ENCODE data around the gene ZNF570. TPM values are rescaled to one million over a fixed set of nuclear protein-coding genes. Genes with fewer than 3 reads are reported as not detected.

The ZNF570 gene
- total RNA-seq, 1 donor from 2014 or later = 6.8 TPM

DNA sequence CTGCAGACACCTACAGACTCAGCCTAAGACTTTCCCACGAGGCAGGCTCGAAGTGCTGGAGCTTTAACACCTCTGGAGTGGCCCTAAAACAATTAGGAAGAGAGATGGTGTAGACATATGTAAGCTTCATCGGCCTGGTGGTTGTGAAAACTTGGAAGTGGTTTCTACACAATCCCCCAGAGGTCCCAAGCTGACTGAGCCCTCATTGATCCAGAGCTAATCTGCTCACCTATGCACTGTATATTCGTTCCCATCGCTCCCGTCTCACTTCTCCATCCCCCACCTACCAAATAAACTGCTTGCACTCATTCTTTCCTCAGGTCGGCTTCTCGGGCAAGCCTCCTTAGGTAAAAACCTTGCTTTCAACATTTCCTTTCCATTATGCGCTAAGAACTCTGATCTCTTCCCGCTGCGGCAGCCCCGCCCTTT, 36.8 kb downstream of the ZNF570 start:
- Mint-ChIP-seq H3K36me3 (ENCODE audit: low read depth) (peaks cover 15% of the 10 kb centered on the region), H3K9me3 (ENCODE audit: low read depth) (peaks cover 26% of the 10 kb centered on the region), H3K4me1 (ENCODE audit: low read depth) (no peaks in the 10 kb centered on the region), H3K27ac (ENCODE audit: unreplicated experiment) (no peak overlapping the region), H3K27me3 (ENCODE audit: low read depth) (no peaks in the 10 kb centered on the region), H3K4me3 (ENCODE audit: unreplicated experiment) (no peak overlapping the region)
- TF ChIP-seq, protein P1, sequence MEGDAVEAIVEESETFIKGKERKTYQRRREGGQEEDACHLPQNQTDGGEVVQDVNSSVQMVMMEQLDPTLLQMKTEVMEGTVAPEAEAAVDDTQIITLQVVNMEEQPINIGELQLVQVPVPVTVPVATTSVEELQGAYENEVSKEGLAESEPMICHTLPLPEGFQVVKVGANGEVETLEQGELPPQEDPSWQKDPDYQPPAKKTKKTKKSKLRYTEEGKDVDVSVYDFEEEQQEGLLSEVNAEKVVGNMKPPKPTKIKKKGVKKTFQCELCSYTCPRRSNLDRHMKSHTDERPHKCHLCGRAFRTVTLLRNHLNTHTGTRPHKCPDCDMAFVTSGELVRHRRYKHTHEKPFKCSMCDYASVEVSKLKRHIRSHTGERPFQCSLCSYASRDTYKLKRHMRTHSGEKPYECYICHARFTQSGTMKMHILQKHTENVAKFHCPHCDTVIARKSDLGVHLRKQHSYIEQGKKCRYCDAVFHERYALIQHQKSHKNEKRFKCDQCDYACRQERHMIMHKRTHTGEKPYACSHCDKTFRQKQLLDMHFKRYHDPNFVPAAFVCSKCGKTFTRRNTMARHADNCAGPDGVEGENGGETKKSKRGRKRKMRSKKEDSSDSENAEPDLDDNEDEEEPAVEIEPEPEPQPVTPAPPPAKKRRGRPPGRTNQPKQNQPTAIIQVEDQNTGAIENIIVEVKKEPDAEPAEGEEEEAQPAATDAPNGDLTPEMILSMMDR (IDR thresholded peaks at IDR 0.05) = no peak
- no peak for DNase-seq (ENCODE audit: low spot score)

DNA sequence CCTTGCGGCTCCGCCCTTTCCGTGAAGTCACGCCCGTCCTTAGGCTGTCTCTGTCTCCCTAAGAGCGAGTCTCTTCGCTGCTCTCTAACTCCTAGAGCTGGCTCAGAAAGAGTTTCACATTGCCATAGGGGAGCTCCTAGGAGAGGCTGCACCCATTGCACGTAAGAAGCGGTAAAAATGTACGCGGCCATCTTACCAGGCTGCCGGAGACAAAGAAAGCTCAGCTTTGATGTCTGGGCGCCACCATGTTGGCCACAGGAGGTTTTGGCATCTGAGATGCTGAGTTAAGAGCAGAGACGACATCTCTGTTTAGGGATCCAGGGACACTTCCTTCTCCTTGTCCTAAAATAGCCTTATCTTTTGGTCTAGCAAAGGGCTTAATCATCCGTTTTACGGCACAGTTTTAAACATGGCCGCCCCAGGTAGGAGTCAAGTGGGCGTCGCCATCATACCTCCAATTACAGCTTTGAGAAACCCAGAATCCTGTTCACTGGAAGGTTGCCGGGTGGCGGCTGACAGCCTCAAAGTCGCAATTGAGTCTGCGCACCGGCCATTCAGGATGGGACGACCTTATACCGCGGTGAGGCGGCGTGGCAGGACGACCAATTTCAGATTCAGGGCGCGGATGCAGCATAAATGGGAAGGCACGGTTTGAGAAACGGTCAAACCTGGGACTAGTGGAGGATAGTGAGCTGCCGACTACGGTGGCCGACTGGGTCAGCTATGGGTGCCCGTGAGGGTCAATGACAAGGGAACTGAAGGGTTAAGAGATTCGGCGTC, 37.4 kb downstream of the ZNF570 start, which contains the start of gene ZNF793:
Gene ZNF793, plus strand, starts transcription at position 553 of the 780 bp plus-strand sequence. CDS start 16,501 bp downstream, outside the sequence.
- no peak within 1 kb of the TSS for H3K4me3 Mint-ChIP-seq (ENCODE audit: unreplicated experiment)
- peaks cover 18% of the 10 kb centered on the region for H3K36me3 Mint-ChIP-seq (ENCODE audit: low read depth)
- no peak for DNase-seq (ENCODE audit: low spot score)
- H3K27ac Mint-ChIP-seq (ENCODE audit: unreplicated experiment) = no peak within 1 kb of the TSS
- peaks cover 25% of the 10 kb centered on the region for H3K9me3 Mint-ChIP-seq (ENCODE audit: low read depth)
- no peaks in the 10 kb centered on the region for H3K27me3 Mint-ChIP-seq (ENCODE audit: low read depth)
- TF ChIP-seq, protein P1 (IDR thresholded peaks at IDR 0.05) = no peak
- H3K4me1 Mint-ChIP-seq (ENCODE audit: low read depth) = no peaks in the 10 kb centered on the region

DNA sequence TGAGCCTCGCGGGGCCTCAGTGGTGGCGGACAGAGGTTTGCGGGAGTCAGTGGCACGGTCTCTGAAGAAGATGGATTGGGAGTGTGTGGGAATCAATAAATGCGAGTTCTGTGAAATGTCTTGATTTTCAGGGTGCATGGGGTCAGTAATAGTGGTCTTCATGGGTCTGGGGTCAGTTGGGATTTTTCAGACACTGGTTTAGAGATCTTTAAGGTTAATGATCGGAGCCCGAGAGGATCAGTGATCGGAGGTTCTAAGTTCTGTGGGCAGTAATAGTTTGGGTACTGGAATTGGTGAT, 38.0 kb downstream of the ZNF570 start:
- peaks cover 23% of the 10 kb centered on the region for H3K36me3 Mint-ChIP-seq (ENCODE audit: low read depth)
- no peak overlapping the region for H3K27ac Mint-ChIP-seq (ENCODE audit: unreplicated experiment)
- no peak overlapping the region for H3K4me3 Mint-ChIP-seq (ENCODE audit: unreplicated experiment)
- DNase-seq (ENCODE audit: low spot score) = no peak
- no peaks in the 10 kb centered on the region for H3K27me3 Mint-ChIP-seq (ENCODE audit: low read depth)
- peaks cover 20% of the 10 kb centered on the region for H3K9me3 Mint-ChIP-seq (ENCODE audit: low read depth)
- no peaks in the 10 kb centered on the region for H3K4me1 Mint-ChIP-seq (ENCODE audit: low read depth)
- TF ChIP-seq, protein P1 (IDR thresholded peaks at IDR 0.05) = no peak

DNA sequence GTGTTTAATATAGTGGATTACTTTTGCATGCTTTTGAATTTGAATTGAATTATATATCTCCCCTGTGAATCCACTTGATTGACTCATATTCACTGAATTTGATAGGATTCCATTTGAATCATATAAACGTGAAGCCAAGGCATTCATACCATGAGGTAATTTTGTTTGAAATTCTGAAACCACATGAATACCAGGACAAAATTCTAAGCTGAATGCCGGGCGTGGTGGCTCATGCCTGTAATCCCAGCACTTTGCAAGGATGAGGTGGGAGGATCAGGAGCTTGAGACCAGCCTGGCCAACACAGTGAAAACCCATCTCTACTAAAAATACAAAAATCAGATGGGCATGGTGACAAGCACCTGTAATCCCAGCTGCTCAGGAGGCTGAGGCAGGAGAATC, 42.0 kb downstream of the ZNF570 start:
- H3K27me3 Mint-ChIP-seq (ENCODE audit: low read depth) = no peaks in the 10 kb centered on the region
- H3K36me3 Mint-ChIP-seq (ENCODE audit: low read depth) = peaks cover 39% of the 10 kb centered on the region
- H3K4me1 Mint-ChIP-seq (ENCODE audit: low read depth) = no peaks in the 10 kb centered on the region
- DNase-seq (ENCODE audit: low spot score) = no peak
- H3K9me3 Mint-ChIP-seq (ENCODE audit: low read depth) = peaks cover 29% of the 10 kb centered on the region
- TF ChIP-seq, protein P1 (IDR thresholded peaks at IDR 0.05) = no peak
- H3K27ac Mint-ChIP-seq (ENCODE audit: unreplicated experiment) = no peak overlapping the region
- H3K4me3 Mint-ChIP-seq (ENCODE audit: unreplicated experiment) = no peak overlapping the region

DNA sequence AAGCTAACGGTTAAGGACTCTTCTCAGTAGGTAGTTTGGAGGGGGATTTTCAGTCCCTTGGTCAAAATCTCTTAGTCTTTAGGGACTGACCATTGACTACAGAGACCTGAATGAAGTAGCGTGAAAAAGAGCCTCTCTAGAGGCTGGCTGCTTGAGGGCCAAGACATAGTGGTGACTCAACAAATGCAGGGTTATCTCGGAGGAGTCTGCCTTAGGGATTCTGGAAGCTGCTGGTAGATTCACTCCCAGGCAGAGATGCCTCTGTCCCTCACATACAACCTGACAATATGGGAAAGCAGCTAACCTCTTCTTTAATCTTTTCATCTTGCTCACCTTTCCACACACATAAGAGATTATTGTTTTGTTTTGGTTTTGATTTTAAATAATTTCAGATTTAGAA, 42.7 kb downstream of the ZNF570 start:
- TF ChIP-seq, protein P1 (IDR thresholded peaks at IDR 0.05) = no peak
- peaks cover 43% of the 10 kb centered on the region for H3K36me3 Mint-ChIP-seq (ENCODE audit: low read depth)
- H3K27me3 Mint-ChIP-seq (ENCODE audit: low read depth) = no peaks in the 10 kb centered on the region

More for the DNA sequence above, 42.7 kb downstream of the ZNF570 start:
- no peak overlapping the region for H3K27ac Mint-ChIP-seq (ENCODE audit: unreplicated experiment)
- peaks cover 31% of the 10 kb centered on the region for H3K9me3 Mint-ChIP-seq (ENCODE audit: low read depth)
- no peaks in the 10 kb centered on the region for H3K4me1 Mint-ChIP-seq (ENCODE audit: low read depth)
- H3K4me3 Mint-ChIP-seq (ENCODE audit: unreplicated experiment) = no peak overlapping the region
- DNase-seq (ENCODE audit: low spot score) = no peak

Measured in chondrocyte (in vitro differentiated cells).